Measurements from ENCODE around the gene ACBD7. TPM values are rescaled to one million over a fixed set of nuclear protein-coding genes. Genes with fewer than 3 reads are reported as not detected.
A peak's percentile ranks its signal among the peaks of the same experiment; 100 is the strongest.

ACBD7 gene
- polyA plus RNA-seq, 2 donors, result 0.09 to 0.10 TPM

- Histone ChIP-seq H3K27me3 (ENCODE audit: control insufficient read depth in 1 of 2, insufficient read depth in 2 of 2, low read length in 2 of 2) (no peaks in the 10 kb centered on the region), H3K36me3 (ENCODE audit: control insufficient read depth in 2 of 2, insufficient read depth in 2 of 2, low read length in 1 of 2) (peaks cover 0 to 6% of the 10 kb centered on the region in 2 donors), H3K4me1 (ENCODE audit: control insufficient read depth in 2 of 2, insufficient read depth in 2 of 2, low read length in 1 of 2) (peaks cover 2 to 6% of the 10 kb centered on the region in 2 donors), H3K4me3 (ENCODE audit: low read depth in 1 of 2, low read length in 2 of 2) (peak within 1 kb of the TSS; percentile 66 to 92), H3K27ac (ENCODE audit: low read depth in 2 of 2, low read length in 1 of 2) (peak within 1 kb of the TSS; percentile 95 to 98), H3K9me3 (ENCODE audit: control insufficient read depth in 2 of 2, insufficient read depth in 1 of 2, low read depth in 1 of 2, low read length in 1 of 2) (no peaks in the 10 kb centered on the region)
- 0% methylated on average over 67 to 84 of the region's 84 CpGs for WGBS, 2 donors
These were observed 8.6 kb upstream of the ACBD7 start, which contains the start of gene RPP38 for GRCh38 chr10:15097011-15097812. TSS of gene RPP38 (plus strand) at chr10:15097355. CDS start at chr10:15103315, 5,960 bp downstream.

DNA sequence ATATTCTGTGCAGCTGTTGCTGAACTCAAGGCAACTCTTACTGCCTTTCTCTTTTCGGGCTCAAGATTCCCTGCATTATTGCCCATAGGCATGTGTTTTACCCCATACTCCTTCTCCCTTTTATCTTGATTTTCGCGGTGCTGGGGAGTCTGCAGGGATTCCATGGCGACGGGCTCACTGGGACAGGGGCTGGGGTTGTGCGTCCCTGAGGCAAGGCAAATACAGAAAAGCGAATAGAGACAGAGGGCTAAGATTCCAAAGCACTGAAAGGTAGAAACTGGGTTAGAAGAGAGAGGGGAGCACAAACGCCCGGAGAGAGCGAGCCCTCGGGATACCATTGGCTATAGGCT is 8.1 kb upstream of the ACBD7 start:
- WGBS, 2 donors, result 1 to 2% methylated on average over 11 of the region's 11 CpGs
- Histone ChIP-seq H3K4me1 (ENCODE audit: control insufficient read depth in 2 of 2, insufficient read depth in 2 of 2, low read length in 1 of 2) (peaks cover 2 to 6% of the 10 kb centered on the region in 2 donors), H3K36me3 (ENCODE audit: control insufficient read depth in 2 of 2, insufficient read depth in 2 of 2, low read length in 1 of 2) (peaks cover 0 to 4% of the 10 kb centered on the region in 2 donors), H3K27ac (ENCODE audit: low read depth in 2 of 2, low read length in 1 of 2) (peak overlapping the region in 1 of 2 donors; percentile 95), H3K4me3 (ENCODE audit: low read depth in 1 of 2, low read length in 2 of 2) (peak overlapping the region; percentile 66 to 92), H3K27me3 (ENCODE audit: control insufficient read depth in 1 of 2, insufficient read depth in 2 of 2, low read length in 2 of 2) (no peaks in the 10 kb centered on the region), H3K9me3 (ENCODE audit: control insufficient read depth in 2 of 2, insufficient read depth in 1 of 2, low read depth in 1 of 2, low read length in 1 of 2) (no peaks in the 10 kb centered on the region)

- WGBS, 2 donors, result 87 to 91% methylated on average over 16 of the region's 16 CpGs
These were observed 4.4 kb upstream of the ACBD7 start for GRCh38 chr10:15092855-15093408.

GRCh38 chr10:15091418-15091817 is 2.8 kb upstream of the ACBD7 start:
- Histone ChIP-seq H3K4me3 (ENCODE audit: low read depth in 1 of 2, low read length in 2 of 2) (no peak overlapping the region), H3K9me3 (ENCODE audit: control insufficient read depth in 2 of 2, insufficient read depth in 1 of 2, low read depth in 1 of 2, low read length in 1 of 2) (no peaks in the 10 kb centered on the region), H3K27ac (ENCODE audit: low read depth in 2 of 2, low read length in 1 of 2) (no peak overlapping the region), H3K36me3 (ENCODE audit: control insufficient read depth in 2 of 2, insufficient read depth in 2 of 2, low read length in 1 of 2) (no peaks in the 10 kb centered on the region), H3K4me1 (ENCODE audit: control insufficient read depth in 2 of 2, insufficient read depth in 2 of 2, low read length in 1 of 2) (peaks cover 0 to 1% of the 10 kb centered on the region in 2 donors), H3K27me3 (ENCODE audit: control insufficient read depth in 1 of 2, insufficient read depth in 2 of 2, low read length in 2 of 2) (no peaks in the 10 kb centered on the region)
- 80 to 87% methylated on average over 5 of the region's 5 CpGs for WGBS, 2 donors

More at GRCh38 chr10:15092855-15093408, 4.4 kb upstream of the ACBD7 start:
- Histone ChIP-seq H3K4me3 (ENCODE audit: low read depth in 1 of 2, low read length in 2 of 2) (no peak overlapping the region), H3K27ac (ENCODE audit: low read depth in 2 of 2, low read length in 1 of 2) (no peak overlapping the region), H3K4me1 (ENCODE audit: control insufficient read depth in 2 of 2, insufficient read depth in 2 of 2, low read length in 1 of 2) (peaks cover 0 to 4% of the 10 kb centered on the region in 2 donors), H3K36me3 (ENCODE audit: control insufficient read depth in 2 of 2, insufficient read depth in 2 of 2, low read length in 1 of 2) (no peaks in the 10 kb centered on the region), H3K9me3 (ENCODE audit: control insufficient read depth in 2 of 2, insufficient read depth in 1 of 2, low read depth in 1 of 2, low read length in 1 of 2) (no peaks in the 10 kb centered on the region), H3K27me3 (ENCODE audit: control insufficient read depth in 1 of 2, insufficient read depth in 2 of 2, low read length in 2 of 2) (no peaks in the 10 kb centered on the region)

DNA sequence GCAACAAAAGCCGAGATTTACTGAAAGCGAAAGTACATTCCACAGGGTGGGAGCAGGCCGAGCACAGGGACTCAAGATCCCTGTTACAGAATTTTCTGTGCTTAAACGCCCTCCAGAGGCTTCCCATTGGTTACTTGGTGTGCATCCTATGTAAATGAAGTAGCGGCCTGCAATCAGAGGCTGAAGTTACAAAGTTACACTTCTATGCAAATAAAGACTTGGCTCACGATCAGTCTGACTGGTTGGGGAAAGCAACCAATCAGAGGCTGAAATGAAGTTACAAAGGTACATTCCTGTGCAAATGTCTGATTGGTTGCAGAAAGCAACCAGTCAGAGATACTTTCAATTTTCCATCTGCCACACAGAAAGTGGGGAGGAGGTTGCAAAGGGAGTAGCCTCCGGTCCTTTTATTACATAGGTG is 4.1 kb downstream of the ACBD7 start:
- Histone ChIP-seq H3K27ac (ENCODE audit: low read depth in 2 of 2, low read length in 1 of 2) (no peak overlapping the region), H3K9me3 (ENCODE audit: control insufficient read depth in 2 of 2, insufficient read depth in 1 of 2, low read depth in 1 of 2, low read length in 1 of 2) (no peaks in the 10 kb centered on the region), H3K27me3 (ENCODE audit: control insufficient read depth in 1 of 2, insufficient read depth in 2 of 2, low read length in 2 of 2) (no peaks in the 10 kb centered on the region), H3K4me1 (ENCODE audit: control insufficient read depth in 2 of 2, insufficient read depth in 2 of 2, low read length in 1 of 2) (peaks cover 0 to 3% of the 10 kb centered on the region in 2 donors), H3K4me3 (ENCODE audit: low read depth in 1 of 2, low read length in 2 of 2) (peak overlapping the region; percentile 18 to 45), H3K36me3 (ENCODE audit: control insufficient read depth in 2 of 2, insufficient read depth in 2 of 2, low read length in 1 of 2) (no peaks in the 10 kb centered on the region)
- WGBS, 2 donors, result 12 to 24% methylated on average over 7 of the region's 7 CpGs

DNA sequence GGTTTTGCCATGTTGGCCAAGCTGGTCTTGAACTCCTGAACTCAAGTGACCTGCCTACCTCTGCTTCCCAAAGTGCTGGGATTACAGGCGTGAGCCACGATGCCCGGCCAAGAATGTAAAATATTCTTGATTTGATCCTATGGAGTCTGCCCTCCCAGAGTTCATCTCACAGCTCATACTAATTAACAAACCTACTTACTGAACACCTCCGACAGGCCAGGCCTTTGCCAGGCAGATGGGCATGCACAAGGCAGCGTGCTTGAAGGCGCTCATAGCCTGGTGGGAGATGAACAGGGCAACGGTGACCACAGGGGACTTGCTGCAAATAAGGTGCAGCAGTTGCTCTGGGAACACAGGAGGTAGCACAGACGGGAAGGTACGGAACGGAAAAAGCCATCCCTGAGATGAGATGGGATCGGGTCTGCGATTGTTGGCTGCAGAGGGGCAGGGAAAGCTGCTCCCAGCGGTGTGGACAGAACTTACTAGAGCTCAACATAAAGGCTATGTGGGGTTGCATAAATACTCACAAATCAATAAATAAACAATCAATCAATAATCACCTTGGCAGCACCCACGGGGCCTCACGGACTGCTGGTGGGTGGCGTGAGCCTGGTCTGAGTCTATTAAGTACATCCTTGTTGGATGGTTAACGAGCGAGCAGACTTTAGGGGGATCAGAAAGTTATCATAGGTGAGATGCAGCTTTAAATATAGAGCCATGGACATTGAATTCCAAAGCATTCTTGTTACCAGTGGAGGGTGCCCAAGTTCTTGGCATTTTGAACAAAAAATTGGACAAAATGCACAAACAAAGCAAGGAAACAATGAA is 4.7 kb downstream of the ACBD7 start:
- 69 to 73% methylated on average over 18 of the region's 18 CpGs for WGBS, 2 donors
- Histone ChIP-seq H3K27ac (ENCODE audit: low read depth in 2 of 2, low read length in 1 of 2) (peak overlapping the region in 1 of 2 donors; percentile 42), H3K4me3 (ENCODE audit: low read depth in 1 of 2, low read length in 2 of 2) (peak overlapping the region; percentile 18 to 45), H3K36me3 (ENCODE audit: control insufficient read depth in 2 of 2, insufficient read depth in 2 of 2, low read length in 1 of 2) (no peaks in the 10 kb centered on the region), H3K27me3 (ENCODE audit: control insufficient read depth in 1 of 2, insufficient read depth in 2 of 2, low read length in 2 of 2) (no peaks in the 10 kb centered on the region), H3K4me1 (ENCODE audit: control insufficient read depth in 2 of 2, insufficient read depth in 2 of 2, low read length in 1 of 2) (peaks cover 0 to 3% of the 10 kb centered on the region in 2 donors), H3K9me3 (ENCODE audit: control insufficient read depth in 2 of 2, insufficient read depth in 1 of 2, low read depth in 1 of 2, low read length in 1 of 2) (no peaks in the 10 kb centered on the region)

GRCh38 chr10:15075421-15075820 is 13.2 kb downstream of the ACBD7 start:
- H3K27me3 ChIP-seq (ENCODE audit: control insufficient read depth in 1 of 2, insufficient read depth in 2 of 2, low read length in 2 of 2), result no peaks in the 10 kb centered on the region
- no peaks in the 10 kb centered on the region for H3K4me1 ChIP-seq (ENCODE audit: control insufficient read depth in 2 of 2, insufficient read depth in 2 of 2, low read length in 1 of 2)
- 92 to 95% methylated on average over 3 of the region's 3 CpGs for WGBS, 2 donors
- H3K27ac ChIP-seq (ENCODE audit: low read depth in 2 of 2, low read length in 1 of 2), result no peak overlapping the region
- H3K9me3 ChIP-seq (ENCODE audit: control insufficient read depth in 2 of 2, insufficient read depth in 1 of 2, low read depth in 1 of 2, low read length in 1 of 2), result no peaks in the 10 kb centered on the region
- H3K4me3 ChIP-seq (ENCODE audit: low read depth in 1 of 2, low read length in 2 of 2), result no peak overlapping the region
- no peaks in the 10 kb centered on the region for H3K36me3 ChIP-seq (ENCODE audit: control insufficient read depth in 2 of 2, insufficient read depth in 2 of 2, low read length in 1 of 2)

DNA sequence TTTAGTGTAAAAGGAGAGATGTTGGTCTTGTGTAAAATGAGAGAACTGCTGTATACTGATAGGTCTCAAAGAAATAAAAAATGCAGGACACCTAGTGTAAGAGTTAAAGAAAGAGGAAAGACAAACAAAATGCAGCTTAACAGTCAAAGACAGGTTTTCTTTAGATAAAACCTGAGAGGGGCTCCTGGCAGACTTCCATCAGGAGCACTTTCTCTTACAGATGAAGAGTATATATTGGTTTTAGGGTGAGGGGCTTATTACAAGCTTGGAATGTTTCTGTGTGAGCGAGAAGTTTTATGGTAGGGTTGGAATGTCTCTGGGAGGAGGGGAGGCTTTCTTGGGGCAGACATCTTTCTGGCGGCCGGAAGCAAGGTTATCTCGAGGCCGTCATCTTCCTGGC is 16.2 kb downstream of the ACBD7 start:
- no peaks in the 10 kb centered on the region for H3K27me3 ChIP-seq (ENCODE audit: control insufficient read depth in 1 of 2, insufficient read depth in 2 of 2, low read length in 2 of 2)
- H3K9me3 ChIP-seq (ENCODE audit: control insufficient read depth in 2 of 2, insufficient read depth in 1 of 2, low read depth in 1 of 2, low read length in 1 of 2), result no peaks in the 10 kb centered on the region
- no peaks in the 10 kb centered on the region for H3K36me3 ChIP-seq (ENCODE audit: control insufficient read depth in 2 of 2, insufficient read depth in 2 of 2, low read length in 1 of 2)
- no peak overlapping the region for H3K4me3 ChIP-seq (ENCODE audit: low read depth in 1 of 2, low read length in 2 of 2)
- H3K4me1 ChIP-seq (ENCODE audit: control insufficient read depth in 2 of 2, insufficient read depth in 2 of 2, low read length in 1 of 2), result no peaks in the 10 kb centered on the region
- H3K27ac ChIP-seq (ENCODE audit: low read depth in 2 of 2, low read length in 1 of 2), result no peak overlapping the region
- WGBS, 2 donors, result 96 to 98% methylated on average over 5 of the region's 5 CpGs

- no peaks in the 10 kb centered on the region for H3K27me3 ChIP-seq (ENCODE audit: control insufficient read depth in 1 of 2, insufficient read depth in 2 of 2, low read length in 2 of 2)
- WGBS, 2 donors, result 73 to 79% methylated on average over 4 of the region's 4 CpGs
These were observed 19.3 kb downstream of the ACBD7 start for GRCh38 chr10:15069230-15069629.

More at GRCh38 chr10:15069230-15069629, 19.3 kb downstream of the ACBD7 start:
- H3K9me3 ChIP-seq (ENCODE audit: control insufficient read depth in 2 of 2, insufficient read depth in 1 of 2, low read depth in 1 of 2, low read length in 1 of 2), result no peaks in the 10 kb centered on the region
- H3K27ac ChIP-seq (ENCODE audit: low read depth in 2 of 2, low read length in 1 of 2), result no peak overlapping the region
- no peaks in the 10 kb centered on the region for H3K4me1 ChIP-seq (ENCODE audit: control insufficient read depth in 2 of 2, insufficient read depth in 2 of 2, low read length in 1 of 2)
- no peaks in the 10 kb centered on the region for H3K36me3 ChIP-seq (ENCODE audit: control insufficient read depth in 2 of 2, insufficient read depth in 2 of 2, low read length in 1 of 2)
- no peak overlapping the region for H3K4me3 ChIP-seq (ENCODE audit: low read depth in 1 of 2, low read length in 2 of 2)

All from esophagus (tissue), 2 donors.